Measurements from ENCODE around the gene PAX8. TPM values are rescaled to one million over a fixed set of nuclear protein-coding genes. Genes with fewer than 3 reads are reported as not detected.

Gene PAX8
- total and polyA plus RNA-seq, 2 experiments from 2014 or later = 5.8 to 13.1 TPM

GRCh38 chr2:113175042-113175628 lies 103.6 kb downstream of the PAX8 start:
- no peak overlapping the region for H3K4me2 ChIP-seq (ENCODE audit: unreplicated experiment)
- no peaks in the 10 kb centered on the region for H3K9me3 ChIP-seq (ENCODE audit: low read depth)
- H2AFZ ChIP-seq = no peak overlapping the region
- 75 to 79% methylated on average over 8 of the region's 8 CpGs for WGBS, 2 experiments (ENCODE audit: low coverage in 1 of 2, low lambda C conversion rate in 2 of 2, missing lambda C conversion rate in 2 of 2)
- DNase-seq = no peak
- H4K20me1 ChIP-seq (ENCODE audit: insufficient read depth) = no peaks in the 10 kb centered on the region
- H3K79me2 ChIP-seq (ENCODE audit: insufficient read depth) = no peaks in the 10 kb centered on the region
- H3K27me3 ChIP-seq (replicated peaks; ENCODE audit: insufficient read depth) = no peaks in the 10 kb centered on the region
- no peaks in the 10 kb centered on the region for H3K4me1 ChIP-seq (ENCODE audit: insufficient read depth)
- H3K27ac ChIP-seq = no peak overlapping the region
- no peaks in the 10 kb centered on the region for H3K9me2 ChIP-seq (ENCODE audit: insufficient read depth)
- H3K9ac ChIP-seq = no peak overlapping the region
- in situ Hi-C loops (cut with MboI) = no loop called here
- no peaks in the 10 kb centered on the region for H3F3A ChIP-seq (ENCODE audit: insufficient read depth)
- H3K36me3 ChIP-seq (ENCODE audit: low read depth) = no peaks in the 10 kb centered on the region
- H3K4me3 ChIP-seq = no peak overlapping the region
- TF ChIP-seq EZH2phosphoT487 (IDR thresholded peaks at IDR 0.05; ENCODE audit: insufficient read depth, low read depth) (no peak), EZH2 (IDR thresholded peaks at IDR 0.05; ENCODE audit: insufficient read depth, poor library complexity, severe bottlenecking) (no peak)

DNA sequence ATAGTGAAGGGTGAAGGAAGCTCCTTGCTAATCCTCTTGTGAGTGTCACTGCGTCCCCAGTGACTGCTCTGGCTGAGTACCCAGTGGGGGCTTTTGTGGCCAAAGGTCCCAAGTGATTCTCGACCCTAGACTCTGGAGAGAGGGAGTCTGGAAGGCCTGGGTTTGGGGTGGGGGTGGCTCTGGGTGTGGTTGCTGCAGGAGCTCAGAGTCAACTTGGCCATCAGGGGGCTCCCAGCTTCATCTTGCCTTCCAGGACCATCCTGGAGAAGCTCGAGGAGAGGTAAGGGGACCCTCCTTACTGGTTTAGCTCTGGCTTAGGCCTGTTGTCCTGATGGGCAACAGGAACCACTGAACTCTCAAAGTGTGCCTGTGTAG lies 104.4 kb downstream of the PAX8 start:
- no peaks in the 10 kb centered on the region for H3F3A ChIP-seq (ENCODE audit: insufficient read depth)
- no peaks in the 10 kb centered on the region for H3K79me2 ChIP-seq (ENCODE audit: insufficient read depth)
- no peaks in the 10 kb centered on the region for H4K20me1 ChIP-seq (ENCODE audit: insufficient read depth)
- no peaks in the 10 kb centered on the region for H3K4me1 ChIP-seq (ENCODE audit: insufficient read depth)
- H3K9me3 ChIP-seq (ENCODE audit: low read depth) = no peaks in the 10 kb centered on the region
- DNase-seq = no peak
- WGBS, 2 experiments (ENCODE audit: low coverage in 1 of 2, low lambda C conversion rate in 2 of 2, missing lambda C conversion rate in 2 of 2) = 72 to 86% methylated on average over 3 of the region's 3 CpGs
- no peaks in the 10 kb centered on the region for H3K36me3 ChIP-seq (ENCODE audit: low read depth)
- no peak overlapping the region for H3K4me2 ChIP-seq (ENCODE audit: unreplicated experiment)
- no peak overlapping the region for H3K9ac ChIP-seq
- no peak for TF ChIP-seq EZH2phosphoT487 (IDR thresholded peaks at IDR 0.05; ENCODE audit: insufficient read depth, low read depth)
- no peak for TF ChIP-seq EZH2 (IDR thresholded peaks at IDR 0.05; ENCODE audit: insufficient read depth, poor library complexity, severe bottlenecking)
- H2AFZ ChIP-seq = no peak overlapping the region
- H3K27me3 ChIP-seq (replicated peaks; ENCODE audit: insufficient read depth) = no peaks in the 10 kb centered on the region
- no peak overlapping the region for H3K4me3 ChIP-seq
- no peak overlapping the region for H3K27ac ChIP-seq
- no peaks in the 10 kb centered on the region for H3K9me2 ChIP-seq (ENCODE audit: insufficient read depth)
- in situ Hi-C loops (cut with MboI) = no loop called here

DNA sequence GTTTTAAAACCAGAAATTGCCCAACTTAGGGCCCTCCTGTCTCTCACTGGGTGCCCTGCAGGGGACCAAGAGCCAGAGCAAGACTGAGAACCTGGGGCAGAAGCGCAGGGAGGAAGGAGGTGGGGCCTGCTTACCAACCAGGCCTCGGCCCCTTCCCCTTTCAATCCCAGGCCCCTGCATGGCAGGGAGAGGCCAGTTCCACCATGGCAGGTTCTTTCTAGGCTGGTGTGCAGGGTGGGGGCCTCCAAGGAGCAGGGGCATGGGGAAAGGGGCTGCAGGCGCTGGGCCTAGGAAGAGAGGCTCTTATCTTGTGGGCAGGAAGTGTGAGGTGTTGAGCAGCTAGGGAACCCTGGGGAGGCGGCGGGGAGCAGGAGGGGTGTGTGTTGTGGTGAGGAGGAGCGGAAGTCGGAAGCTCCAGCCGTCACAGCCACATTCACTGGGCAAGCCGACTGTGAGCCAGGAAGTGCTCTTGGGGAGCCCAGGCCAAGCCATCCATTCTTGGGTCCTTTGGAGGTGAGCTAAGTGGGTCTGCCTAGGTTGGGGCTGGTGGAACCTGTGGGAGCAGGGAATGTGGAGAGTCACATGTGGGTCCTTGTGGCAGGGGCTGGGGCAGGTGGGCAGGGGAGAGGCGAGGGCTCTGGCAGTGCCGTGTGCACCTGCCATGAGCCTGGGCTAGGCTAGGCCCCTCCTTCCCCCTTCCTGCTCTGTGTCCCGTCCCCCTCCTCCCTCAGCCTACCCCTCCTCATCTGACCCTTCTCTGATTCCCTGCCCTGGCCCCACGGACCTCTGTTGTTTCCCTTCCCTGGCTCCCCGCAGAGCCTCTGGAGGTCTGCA lies 105.0 kb downstream of the PAX8 start, which contains the start of gene PSD4:
PSD4 (plus strand) TSS at position 430 of the 834 bp plus-strand sequence. CDS start 8,486 bp downstream, outside the sequence.
- TF ChIP-seq EZH2 (IDR thresholded peaks at IDR 0.05; ENCODE audit: insufficient read depth, poor library complexity, severe bottlenecking) (no peak), EZH2phosphoT487 (IDR thresholded peaks at IDR 0.05; ENCODE audit: insufficient read depth, low read depth) (no peak)
- no peaks in the 10 kb centered on the region for H3K9me3 ChIP-seq (ENCODE audit: low read depth)
- H3K79me2 ChIP-seq (ENCODE audit: insufficient read depth) = no peaks in the 10 kb centered on the region
- H2AFZ ChIP-seq = no peak within 1 kb of the TSS
- H3K36me3 ChIP-seq (ENCODE audit: low read depth) = no peaks in the 10 kb centered on the region
- no peaks in the 10 kb centered on the region for H3F3A ChIP-seq (ENCODE audit: insufficient read depth)
- H4K20me1 ChIP-seq (ENCODE audit: insufficient read depth) = no peaks in the 10 kb centered on the region
- H3K4me2 ChIP-seq (ENCODE audit: unreplicated experiment) = no peak within 1 kb of the TSS
- H3K27ac ChIP-seq = no peak within 1 kb of the TSS
- in situ Hi-C loops (cut with MboI) = no loop called here
- H3K9me2 ChIP-seq (ENCODE audit: insufficient read depth) = no peaks in the 10 kb centered on the region
- no peak for DNase-seq
- H3K9ac ChIP-seq = no peak within 1 kb of the TSS
- 87 to 90% methylated on average over 5 to 14 of the region's 14 CpGs for WGBS, 2 experiments (ENCODE audit: low coverage in 1 of 2, low lambda C conversion rate in 2 of 2, missing lambda C conversion rate in 2 of 2)
- no peaks in the 10 kb centered on the region for H3K27me3 ChIP-seq (replicated peaks; ENCODE audit: insufficient read depth)
- no peak within 1 kb of the TSS for H3K4me3 ChIP-seq
- H3K4me1 ChIP-seq (ENCODE audit: insufficient read depth) = no peaks in the 10 kb centered on the region

GRCh38 chr2:113172721-113173541 lies 105.8 kb downstream of the PAX8 start:
- Histone ChIP-seq H3K4me3 (no peak overlapping the region), H3F3A (ENCODE audit: insufficient read depth) (no peaks in the 10 kb centered on the region), H4K20me1 (ENCODE audit: insufficient read depth) (no peaks in the 10 kb centered on the region), H3K4me1 (ENCODE audit: insufficient read depth) (no peaks in the 10 kb centered on the region), H3K79me2 (ENCODE audit: insufficient read depth) (no peaks in the 10 kb centered on the region), H3K9ac (no peak overlapping the region), H3K36me3 (ENCODE audit: low read depth) (no peaks in the 10 kb centered on the region), H3K27me3 (replicated peaks; ENCODE audit: insufficient read depth) (no peaks in the 10 kb centered on the region), H2AFZ (no peak overlapping the region), H3K9me3 (ENCODE audit: low read depth) (no peaks in the 10 kb centered on the region), H3K27ac (no peak overlapping the region), H3K9me2 (ENCODE audit: insufficient read depth) (no peaks in the 10 kb centered on the region), H3K4me2 (ENCODE audit: unreplicated experiment) (no peak overlapping the region)
- DNase-seq = no peak
- in situ Hi-C loops (cut with MboI) = no loop called here
- TF ChIP-seq EZH2 (IDR thresholded peaks at IDR 0.05; ENCODE audit: insufficient read depth, poor library complexity, severe bottlenecking) (no peak), EZH2phosphoT487 (IDR thresholded peaks at IDR 0.05; ENCODE audit: insufficient read depth, low read depth) (no peak)
- 84 to 85% methylated on average over 16 of the region's 16 CpGs for WGBS, 2 experiments (ENCODE audit: low coverage in 1 of 2, low lambda C conversion rate in 2 of 2, missing lambda C conversion rate in 2 of 2)

Data from GM23248 (cell line).